Measurements from ENCODE around the gene TNFAIP8L2. TPM values are rescaled to one million over a fixed set of nuclear protein-coding genes. Genes with fewer than 3 reads are reported as not detected.

The TNFAIP8L2 gene
- total RNA-seq, 1 donor from 2014 or later = not detected

DNA sequence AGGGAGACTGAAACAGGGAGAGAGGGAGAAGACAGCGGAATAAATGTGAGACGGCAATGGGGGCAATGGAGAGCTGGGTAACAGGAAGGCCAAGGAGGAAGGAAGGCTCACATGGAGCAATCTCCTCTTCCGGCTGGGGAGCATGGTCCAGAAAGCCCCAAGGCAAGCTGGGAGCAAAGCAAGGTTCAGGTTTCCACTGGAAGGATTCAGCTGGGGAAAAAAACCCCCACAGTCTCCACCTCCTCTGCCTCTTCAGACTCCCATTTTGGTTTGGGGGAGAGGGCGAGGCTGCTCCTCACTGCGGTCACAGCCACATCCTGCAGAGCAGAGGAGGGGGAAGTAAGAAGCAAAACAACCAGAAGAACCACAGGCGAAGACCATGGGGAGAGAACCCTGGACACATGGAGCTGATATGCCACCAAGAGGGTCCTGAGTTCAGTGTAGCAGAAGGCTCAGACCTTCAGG is 650 bp downstream of the TNFAIP8L2 start:
- Mint-ChIP-seq H3K4me3 (ENCODE audit: unreplicated experiment) (peak overlapping the region; percentile 11), H3K36me3 (ENCODE audit: unreplicated experiment) (no peaks in the 10 kb centered on the region), H3K9me3 (ENCODE audit: unreplicated experiment) (peaks cover 2% of the 10 kb centered on the region), H3K27me3 (ENCODE audit: unreplicated experiment) (no peaks in the 10 kb centered on the region), H3K4me1 (ENCODE audit: low read depth, unreplicated experiment) (peaks cover 6% of the 10 kb centered on the region), H3K27ac (ENCODE audit: unreplicated experiment) (no peak overlapping the region)
- no peak for DNase-seq
- TF ChIP-seq, protein P1, sequence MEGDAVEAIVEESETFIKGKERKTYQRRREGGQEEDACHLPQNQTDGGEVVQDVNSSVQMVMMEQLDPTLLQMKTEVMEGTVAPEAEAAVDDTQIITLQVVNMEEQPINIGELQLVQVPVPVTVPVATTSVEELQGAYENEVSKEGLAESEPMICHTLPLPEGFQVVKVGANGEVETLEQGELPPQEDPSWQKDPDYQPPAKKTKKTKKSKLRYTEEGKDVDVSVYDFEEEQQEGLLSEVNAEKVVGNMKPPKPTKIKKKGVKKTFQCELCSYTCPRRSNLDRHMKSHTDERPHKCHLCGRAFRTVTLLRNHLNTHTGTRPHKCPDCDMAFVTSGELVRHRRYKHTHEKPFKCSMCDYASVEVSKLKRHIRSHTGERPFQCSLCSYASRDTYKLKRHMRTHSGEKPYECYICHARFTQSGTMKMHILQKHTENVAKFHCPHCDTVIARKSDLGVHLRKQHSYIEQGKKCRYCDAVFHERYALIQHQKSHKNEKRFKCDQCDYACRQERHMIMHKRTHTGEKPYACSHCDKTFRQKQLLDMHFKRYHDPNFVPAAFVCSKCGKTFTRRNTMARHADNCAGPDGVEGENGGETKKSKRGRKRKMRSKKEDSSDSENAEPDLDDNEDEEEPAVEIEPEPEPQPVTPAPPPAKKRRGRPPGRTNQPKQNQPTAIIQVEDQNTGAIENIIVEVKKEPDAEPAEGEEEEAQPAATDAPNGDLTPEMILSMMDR (IDR thresholded peaks at IDR 0.05; ENCODE audit: partially characterized antibody, unreplicated experiment) = no peak

DNA sequence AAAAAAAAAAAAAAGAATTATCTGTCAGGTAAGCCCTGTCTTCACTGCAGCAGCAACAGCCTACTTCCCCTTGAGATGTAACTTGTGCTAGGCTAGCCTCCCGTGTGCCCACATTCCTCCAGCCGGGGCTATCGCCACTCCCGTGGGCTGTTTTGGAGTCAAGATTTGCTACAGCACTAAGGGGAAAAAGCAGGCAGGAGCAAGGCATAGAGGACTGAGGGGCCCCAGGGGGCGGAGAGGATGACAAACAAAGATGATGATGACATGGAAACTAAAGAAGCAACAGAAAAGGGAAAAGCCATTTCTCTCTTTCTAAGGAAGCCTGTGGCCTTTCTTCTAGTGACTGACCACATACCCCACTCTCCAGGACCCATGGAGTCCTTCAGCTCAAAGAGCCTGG is 1.9 kb downstream of the TNFAIP8L2 start:
- no peak for DNase-seq
- no peaks in the 10 kb centered on the region for H3K27me3 Mint-ChIP-seq (ENCODE audit: unreplicated experiment)
- no peak overlapping the region for H3K4me3 Mint-ChIP-seq (ENCODE audit: unreplicated experiment)
- peaks cover 2% of the 10 kb centered on the region for H3K9me3 Mint-ChIP-seq (ENCODE audit: unreplicated experiment)
- H3K4me1 Mint-ChIP-seq (ENCODE audit: low read depth, unreplicated experiment) = peaks cover 11% of the 10 kb centered on the region
- TF ChIP-seq, protein P1 (IDR thresholded peaks at IDR 0.05; ENCODE audit: partially characterized antibody, unreplicated experiment) = no peak
- H3K36me3 Mint-ChIP-seq (ENCODE audit: unreplicated experiment) = no peaks in the 10 kb centered on the region
- H3K27ac Mint-ChIP-seq (ENCODE audit: unreplicated experiment) = no peak overlapping the region

DNA sequence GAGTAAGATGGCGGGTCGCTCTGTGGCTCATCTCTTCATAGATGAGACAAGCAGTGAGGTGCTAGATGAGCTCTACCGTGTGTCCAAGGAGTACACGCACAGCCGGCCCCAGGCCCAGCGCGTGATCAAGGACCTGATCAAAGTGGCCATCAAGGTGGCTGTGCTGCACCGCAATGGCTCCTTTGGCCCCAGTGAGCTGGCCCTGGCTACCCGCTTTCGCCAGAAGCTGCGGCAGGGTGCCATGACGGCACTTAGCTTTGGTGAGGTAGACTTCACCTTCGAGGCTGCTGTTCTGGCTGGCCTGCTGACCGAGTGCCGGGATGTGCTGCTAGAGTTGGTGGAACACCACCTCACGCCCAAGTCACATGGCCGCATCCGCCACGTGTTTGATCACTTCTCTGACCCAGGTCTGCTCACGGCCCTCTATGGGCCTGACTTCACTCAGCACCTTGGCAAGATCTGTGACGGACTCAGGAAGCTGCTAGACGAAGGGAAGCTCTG is 2.4 kb downstream of the TNFAIP8L2 start:
- Mint-ChIP-seq H3K4me3 (ENCODE audit: unreplicated experiment) (no peak overlapping the region), H3K4me1 (ENCODE audit: low read depth, unreplicated experiment) (peaks cover 11% of the 10 kb centered on the region), H3K27ac (ENCODE audit: unreplicated experiment) (no peak overlapping the region), H3K36me3 (ENCODE audit: unreplicated experiment) (no peaks in the 10 kb centered on the region), H3K9me3 (ENCODE audit: unreplicated experiment) (peaks cover 2% of the 10 kb centered on the region), H3K27me3 (ENCODE audit: unreplicated experiment) (no peaks in the 10 kb centered on the region)
- no peak for DNase-seq
- TF ChIP-seq, protein P1 (IDR thresholded peaks at IDR 0.05; ENCODE audit: partially characterized antibody, unreplicated experiment) = no peak

DNA sequence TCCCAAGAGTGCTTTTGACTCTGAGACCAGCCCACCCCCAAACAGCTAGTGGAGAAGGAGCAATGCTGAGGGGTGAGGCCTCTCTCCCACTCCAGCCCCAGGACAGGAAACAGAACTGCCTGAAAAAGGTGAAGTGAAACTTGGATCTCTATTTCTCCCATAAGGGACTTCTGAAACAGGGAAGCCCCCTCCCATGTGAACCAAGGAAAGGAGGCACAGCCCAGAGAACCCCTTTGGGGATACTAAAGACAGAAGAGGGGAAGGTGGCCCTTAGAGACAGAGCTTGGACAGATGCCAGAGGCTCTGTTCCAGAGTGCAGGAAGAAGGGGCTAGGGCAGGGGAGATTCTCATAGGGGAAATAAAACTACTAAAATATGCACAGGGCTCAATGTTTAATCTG is 2.9 kb downstream of the TNFAIP8L2 start:
- Mint-ChIP-seq H3K4me3 (ENCODE audit: unreplicated experiment) (no peak overlapping the region), H3K9me3 (ENCODE audit: unreplicated experiment) (peaks cover 2% of the 10 kb centered on the region), H3K27ac (ENCODE audit: unreplicated experiment) (no peak overlapping the region), H3K36me3 (ENCODE audit: unreplicated experiment) (no peaks in the 10 kb centered on the region), H3K27me3 (ENCODE audit: unreplicated experiment) (no peaks in the 10 kb centered on the region), H3K4me1 (ENCODE audit: low read depth, unreplicated experiment) (peaks cover 11% of the 10 kb centered on the region)
- no peak for DNase-seq
- TF ChIP-seq, protein P1 (IDR thresholded peaks at IDR 0.05; ENCODE audit: partially characterized antibody, unreplicated experiment) = no peak

DNA sequence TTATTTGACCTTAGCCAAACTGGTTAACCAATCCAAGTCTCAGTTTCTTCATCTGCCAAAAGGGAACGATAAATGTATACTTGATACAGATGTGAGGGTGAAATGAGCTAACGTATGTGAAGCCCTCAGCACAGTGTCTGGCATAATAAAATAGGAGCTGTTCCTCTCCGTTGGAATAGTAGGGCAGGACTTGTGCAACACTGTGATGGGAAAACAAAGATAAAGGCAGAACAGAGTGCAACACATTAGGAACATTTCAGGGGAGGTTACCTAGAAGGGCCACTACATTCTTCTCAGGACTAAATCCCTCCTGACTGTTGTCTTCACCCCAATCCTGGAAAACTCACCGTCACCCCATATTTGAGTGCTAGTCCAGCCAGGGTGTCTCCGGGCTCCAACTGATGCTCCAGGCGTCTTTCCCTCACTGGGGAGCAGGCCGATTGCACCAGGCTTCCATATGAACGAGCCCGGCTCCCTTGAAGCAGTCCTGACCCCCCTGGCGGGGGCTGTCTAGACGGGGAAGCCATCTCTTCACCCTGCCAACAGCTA is 8.4 kb downstream of the TNFAIP8L2 start:
- peak overlapping the region; percentile 99 for H3K4me3 Mint-ChIP-seq (ENCODE audit: unreplicated experiment)
- H3K9me3 Mint-ChIP-seq (ENCODE audit: unreplicated experiment) = peaks cover 12% of the 10 kb centered on the region
- H3K4me1 Mint-ChIP-seq (ENCODE audit: low read depth, unreplicated experiment) = peaks cover 8% of the 10 kb centered on the region
- H3K27ac Mint-ChIP-seq (ENCODE audit: unreplicated experiment) = peak overlapping the region; percentile 96
- TF ChIP-seq, protein P1 (IDR thresholded peaks at IDR 0.05; ENCODE audit: partially characterized antibody, unreplicated experiment) = no peak
- peaks cover 5% of the 10 kb centered on the region for H3K27me3 Mint-ChIP-seq (ENCODE audit: unreplicated experiment)
- no peaks in the 10 kb centered on the region for H3K36me3 Mint-ChIP-seq (ENCODE audit: unreplicated experiment)
- no peak for DNase-seq
